ENCODE data around the gene STMN3.
"Not testable (repeated sequence)": the region's sequence is repeated elsewhere in the genome, so short reads cannot be mapped to it uniquely, and the experiment has no call there.

STMN3 gene

GRCh38 chr20:63601679-63602078 is 51.5 kb downstream of the STMN3 start:
- DNase-seq = not testable (repeated sequence)

GRCh38 chr20:63599396-63600050 is 53.7 kb downstream of the STMN3 start:
- DNase-seq = no peak

DNA sequence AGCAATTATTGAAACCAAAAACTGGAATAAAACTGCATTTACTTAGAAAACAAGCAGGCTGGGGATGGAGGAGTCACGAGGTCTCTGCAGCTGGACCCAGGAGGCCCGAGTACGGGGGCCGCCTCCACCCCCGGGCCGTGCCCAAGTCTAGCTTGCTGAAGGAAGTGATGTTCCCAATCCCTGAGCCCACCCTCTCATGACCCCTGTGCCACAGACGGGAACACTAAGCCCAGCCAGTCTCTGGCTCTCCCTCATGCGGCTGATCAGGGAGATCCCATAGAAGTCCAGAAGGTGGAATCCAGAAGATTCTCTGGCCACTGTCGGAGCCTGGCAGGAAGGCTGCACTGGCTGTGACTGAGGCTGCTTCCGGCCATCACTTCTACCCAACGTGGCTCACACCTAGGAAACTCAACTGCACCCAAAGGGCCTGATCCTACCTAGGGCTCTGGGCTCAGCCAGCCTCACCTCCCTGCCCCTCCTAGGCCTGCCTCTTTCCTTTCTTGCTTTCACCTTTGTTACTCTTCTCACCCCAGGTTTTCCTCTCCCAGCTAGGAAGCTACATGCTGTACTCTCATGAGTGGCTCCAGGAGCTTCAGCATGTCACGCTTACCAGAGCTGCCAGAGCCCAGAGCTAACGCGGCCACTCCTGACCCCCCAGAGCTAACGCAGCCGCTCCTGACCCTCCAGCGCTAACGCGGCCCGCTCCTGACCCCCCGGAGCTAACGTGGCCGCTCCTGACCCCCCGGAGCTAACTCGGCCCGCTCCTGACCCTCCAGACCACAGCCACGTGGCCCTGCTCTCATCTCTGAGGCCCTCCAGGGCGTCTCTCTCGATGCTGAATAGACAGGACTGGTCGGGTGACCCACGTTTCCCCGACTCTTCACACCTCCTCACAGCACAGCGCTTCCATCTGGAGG is 54.5 kb downstream of the STMN3 start:
- DNase-seq = no peak

DNA sequence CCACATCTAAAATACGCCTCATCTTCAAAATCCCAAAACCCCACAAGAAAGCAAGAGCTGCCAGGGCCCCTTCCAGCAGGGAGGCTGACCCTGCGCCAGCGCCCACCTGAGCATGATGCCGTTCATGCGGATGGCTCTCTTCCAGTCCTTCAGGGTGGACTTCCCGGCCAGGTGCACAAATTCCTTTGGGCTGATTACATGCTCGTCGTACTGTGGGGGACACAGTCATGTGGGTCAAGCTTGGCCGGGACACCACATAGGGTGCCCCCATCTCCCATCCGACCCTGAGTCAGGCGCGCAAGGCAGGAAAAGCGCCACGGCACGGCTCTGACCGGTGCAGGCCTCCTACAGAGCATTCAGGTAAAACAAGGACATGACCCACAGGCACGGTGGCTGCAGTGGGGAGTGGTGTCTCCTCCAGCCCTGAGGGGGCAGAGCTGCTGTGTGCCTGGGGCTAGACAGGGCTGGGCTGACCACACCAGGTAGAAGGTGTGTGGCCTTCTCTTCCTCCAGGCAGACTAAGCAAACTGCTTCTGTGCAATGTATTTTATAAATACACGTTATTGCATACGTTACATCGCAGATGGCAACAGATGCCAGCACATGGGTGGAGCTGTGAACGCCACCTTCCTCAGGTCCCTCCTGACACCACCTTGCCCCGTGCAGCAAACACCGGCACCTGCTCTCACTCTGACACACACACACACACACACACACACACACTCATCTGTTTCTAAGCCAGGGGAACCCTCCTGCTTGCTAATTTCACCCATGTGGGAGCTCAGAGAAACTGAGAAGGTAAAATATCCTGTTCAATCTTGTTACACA is 55.4 kb downstream of the STMN3 start:
- no peak for DNase-seq

DNA sequence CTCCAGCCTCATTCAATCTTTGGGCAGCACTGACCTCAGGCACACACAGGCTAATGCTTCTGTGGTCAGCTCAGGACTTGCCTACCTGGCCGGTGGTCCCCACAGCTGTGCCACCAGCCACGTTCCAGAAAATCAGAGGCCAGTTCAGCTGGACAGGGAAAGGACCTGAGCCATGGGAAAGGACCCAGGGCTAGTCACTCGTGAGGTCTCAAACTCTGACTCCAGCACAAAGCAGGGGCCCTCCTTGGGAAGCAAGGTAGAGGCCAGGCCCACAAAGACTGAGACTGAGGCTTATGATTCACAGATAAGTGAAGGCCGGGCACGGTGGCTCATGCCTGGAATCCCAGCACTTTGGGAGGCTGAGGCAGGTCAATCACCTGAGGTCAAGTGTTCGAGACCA is 56.8 kb downstream of the STMN3 start:
- DNase-seq = no peak

DNA sequence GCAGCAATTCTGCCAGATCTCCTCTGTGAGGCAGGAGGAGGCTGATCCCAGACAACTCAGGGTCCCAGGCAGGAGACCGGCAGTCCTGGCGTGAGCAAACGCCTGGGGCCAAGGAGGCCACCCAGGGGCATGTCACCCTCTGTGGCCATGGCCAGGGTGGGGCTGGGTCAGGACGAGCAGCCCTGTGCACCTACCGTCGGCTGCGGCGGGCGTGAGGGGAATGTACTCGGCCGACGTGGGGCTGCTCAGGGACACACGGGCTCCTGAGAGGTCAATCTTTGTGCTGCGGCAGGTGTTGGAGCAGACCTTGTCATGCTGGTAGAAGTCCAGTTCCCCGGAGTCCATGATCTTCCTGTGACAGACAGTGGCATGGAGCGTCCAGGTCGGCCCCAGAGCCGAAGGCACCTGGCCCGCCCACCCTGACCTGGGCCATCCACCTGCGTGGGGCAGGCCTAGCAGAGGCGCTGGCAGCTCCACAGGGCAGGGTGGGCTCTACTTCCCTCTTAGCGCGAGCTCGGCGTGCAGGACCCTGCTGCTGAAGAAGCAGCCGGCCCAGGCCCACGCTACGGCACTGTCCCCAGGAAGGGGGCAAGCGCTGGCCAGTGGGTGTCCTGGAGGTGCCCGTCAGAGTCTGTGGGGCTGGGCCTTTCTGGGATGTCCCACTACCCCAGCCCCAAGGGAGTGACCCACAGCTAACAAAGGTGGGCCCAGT is 57.7 kb downstream of the STMN3 start:
- DNase-seq = no peak

DNA sequence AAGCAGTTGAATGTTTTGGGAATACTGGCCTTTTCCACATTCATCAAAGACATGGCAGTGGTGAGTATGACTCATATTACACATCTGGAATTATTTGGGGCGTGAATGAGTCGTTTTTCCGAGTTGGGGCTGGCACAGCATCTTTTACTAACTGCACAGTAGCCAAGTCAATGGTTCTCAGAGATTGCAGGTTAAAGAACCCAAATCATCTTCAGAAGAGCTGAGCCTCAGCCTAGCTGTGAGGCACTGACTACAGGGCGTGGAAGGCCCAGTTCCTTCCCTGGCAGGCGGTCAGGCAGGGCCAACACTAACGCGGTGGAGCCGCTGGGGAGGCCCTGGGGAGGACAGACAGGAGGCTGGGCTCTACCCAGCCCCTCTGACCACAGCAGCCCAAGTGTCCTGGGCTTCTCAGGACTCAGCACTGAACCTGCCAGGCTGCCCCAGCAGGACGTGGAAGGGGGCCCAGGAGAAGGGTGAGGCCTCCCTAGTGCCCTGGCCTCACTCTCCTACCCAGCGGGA is 59.1 kb downstream of the STMN3 start:
- no peak for DNase-seq

GRCh38 chr20:63592661-63593060 is 60.6 kb downstream of the STMN3 start:
- no peak for DNase-seq

DNA sequence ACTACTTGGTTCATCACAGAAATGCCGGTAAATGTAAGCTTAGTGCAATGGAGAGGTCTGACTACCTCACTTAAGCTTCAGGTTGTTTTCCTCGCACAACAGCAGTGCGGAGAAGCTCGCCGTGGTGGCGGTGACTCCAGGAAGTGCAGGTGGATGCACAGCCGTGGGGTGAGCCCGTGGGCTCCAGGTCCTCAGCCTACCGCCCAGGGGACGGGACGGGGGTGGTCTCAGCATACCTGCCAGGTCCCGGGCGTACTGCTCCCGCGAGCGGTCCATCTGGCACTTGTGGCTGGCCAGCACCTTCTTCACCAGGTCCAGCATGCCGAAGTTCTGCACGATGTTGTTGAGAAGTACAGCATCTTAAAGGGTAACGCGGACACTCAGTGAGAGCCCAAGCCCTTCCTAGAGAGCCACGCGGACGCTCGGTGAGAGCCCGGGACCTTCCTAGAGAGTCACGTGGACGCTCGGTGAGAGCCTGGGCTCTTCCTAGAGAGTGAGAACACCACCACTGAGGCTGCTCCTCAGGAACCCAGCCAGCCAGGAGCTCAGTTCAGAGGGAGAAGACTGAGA is 61.4 kb downstream of the STMN3 start:
- no peak for DNase-seq

DNA sequence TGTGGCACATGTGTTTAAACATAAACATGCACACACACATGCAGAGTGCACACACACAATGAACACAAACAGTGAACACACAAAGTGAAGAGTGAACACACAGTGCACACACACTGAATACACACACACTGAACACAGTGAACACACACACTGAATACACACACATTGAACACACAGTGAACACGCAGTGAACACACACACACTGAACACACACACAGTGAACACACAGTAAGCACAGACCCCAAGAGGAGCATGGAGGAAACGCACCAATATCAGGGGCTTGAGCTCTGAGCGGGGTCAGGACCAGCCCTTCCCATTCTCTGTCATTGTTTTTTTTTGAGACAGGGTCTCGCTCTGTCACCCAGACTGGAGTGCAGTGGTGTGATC is 62.1 kb downstream of the STMN3 start:
- no peak for DNase-seq

DNA sequence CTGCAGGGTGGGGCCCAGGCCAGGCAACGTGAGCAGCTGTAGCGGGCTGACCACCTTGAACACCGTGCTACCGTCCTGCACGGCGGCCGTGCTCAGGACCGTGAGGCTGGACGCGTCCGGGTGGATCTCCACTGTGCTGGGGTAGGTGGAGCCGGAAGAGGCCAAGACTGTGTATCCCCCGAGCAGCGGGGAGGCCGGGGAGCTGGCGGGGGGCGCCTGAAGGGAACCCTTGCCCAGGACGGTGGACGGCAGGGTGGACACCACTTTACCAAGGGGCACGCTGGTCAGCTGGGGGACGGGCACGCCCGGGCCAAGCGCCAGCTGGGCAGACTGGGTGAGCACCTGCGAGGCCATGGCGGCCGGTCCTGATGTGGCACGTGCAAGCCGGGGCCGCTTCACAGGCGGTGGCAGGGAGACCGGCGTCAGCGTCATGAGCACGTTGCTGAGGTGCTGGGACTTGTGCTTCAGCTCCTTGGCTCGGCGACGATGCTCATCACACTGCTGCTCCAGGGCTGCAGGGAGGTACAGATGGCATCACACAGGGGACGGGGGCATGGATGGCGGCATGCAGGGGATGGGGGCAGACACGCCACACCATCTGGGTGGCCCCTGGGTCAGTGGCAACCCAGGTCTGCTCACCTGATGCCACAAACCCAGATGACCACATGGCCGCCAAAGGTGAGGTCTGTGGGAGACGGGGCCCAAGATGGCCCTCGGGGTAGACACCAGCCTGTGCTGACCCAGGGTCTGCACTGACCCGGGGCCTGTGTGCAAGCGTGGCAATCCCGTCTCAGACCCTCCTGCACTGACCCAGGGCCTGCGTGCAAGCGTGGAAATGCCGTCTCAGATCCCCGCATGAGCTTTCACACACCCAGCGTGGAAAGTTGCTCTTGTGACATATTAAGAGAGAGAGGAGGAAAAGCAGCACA is 62.7 kb downstream of the STMN3 start:
- DNase-seq = no peak

Data from hematopoietic multipotent progenitor cell treated with erythropoietin and hydrocortisone succinate and interleukin-3 and kit ligand, for 8 days (in vitro differentiated cells).